ENCODE results near the gene JOSD1.

DNA sequence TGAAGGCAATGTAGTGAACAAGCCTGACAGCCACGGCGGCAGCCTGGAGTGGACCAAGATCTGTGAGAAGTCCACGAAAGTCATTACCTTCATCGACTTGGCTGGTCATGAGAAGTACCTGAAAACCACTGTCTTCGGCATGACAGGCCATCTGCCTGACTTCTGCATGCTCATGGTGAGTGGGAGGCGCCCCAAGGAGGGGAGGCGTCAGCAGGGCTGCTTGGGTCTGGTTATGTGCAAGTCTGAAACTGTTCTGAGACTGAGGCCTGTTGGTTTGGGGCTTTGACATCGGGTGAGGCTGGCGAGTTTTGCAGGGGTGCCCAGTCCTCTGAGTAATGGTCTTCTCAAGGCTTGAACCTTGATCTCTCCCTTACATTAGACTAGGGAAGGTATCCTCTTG lies 16.1 kb upstream of the JOSD1 start:
- TF ChIP-seq POLR2A (IDR thresholded peaks at IDR 0.05) (no peak), EP300 (IDR thresholded peaks at IDR 0.05) (no peak)
- TF ChIP-seq, protein P1, sequence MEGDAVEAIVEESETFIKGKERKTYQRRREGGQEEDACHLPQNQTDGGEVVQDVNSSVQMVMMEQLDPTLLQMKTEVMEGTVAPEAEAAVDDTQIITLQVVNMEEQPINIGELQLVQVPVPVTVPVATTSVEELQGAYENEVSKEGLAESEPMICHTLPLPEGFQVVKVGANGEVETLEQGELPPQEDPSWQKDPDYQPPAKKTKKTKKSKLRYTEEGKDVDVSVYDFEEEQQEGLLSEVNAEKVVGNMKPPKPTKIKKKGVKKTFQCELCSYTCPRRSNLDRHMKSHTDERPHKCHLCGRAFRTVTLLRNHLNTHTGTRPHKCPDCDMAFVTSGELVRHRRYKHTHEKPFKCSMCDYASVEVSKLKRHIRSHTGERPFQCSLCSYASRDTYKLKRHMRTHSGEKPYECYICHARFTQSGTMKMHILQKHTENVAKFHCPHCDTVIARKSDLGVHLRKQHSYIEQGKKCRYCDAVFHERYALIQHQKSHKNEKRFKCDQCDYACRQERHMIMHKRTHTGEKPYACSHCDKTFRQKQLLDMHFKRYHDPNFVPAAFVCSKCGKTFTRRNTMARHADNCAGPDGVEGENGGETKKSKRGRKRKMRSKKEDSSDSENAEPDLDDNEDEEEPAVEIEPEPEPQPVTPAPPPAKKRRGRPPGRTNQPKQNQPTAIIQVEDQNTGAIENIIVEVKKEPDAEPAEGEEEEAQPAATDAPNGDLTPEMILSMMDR (IDR thresholded peaks at IDR 0.05), result no peak

Data from gastroesophageal sphincter (tissue), 3 donors.